K562 (cell line): ENCODE data around the gene SLC39A6. TPM values are rescaled to one million over a fixed set of nuclear protein-coding genes. Genes with fewer than 3 reads are reported as not detected.

ENCODE experiments used
- ARHGAP35 ChIP-seq: fragments of 450-650 bp; IDR thresholded peaks from 2 replicates; pipeline ENCODE4 v1.6.1; 2018; ENCODE audit not compliant: partially characterized antibody
- ATF2 ChIP-seq: sonication (generic); formaldehyde crosslinking; IDR thresholded peaks from 2 replicates; pipeline ENCODE4 v1.8.1; 2022; ENCODE audit warnings: missing genetic modification reagents
- BMI1 ChIP-seq: fragments of 150-350 bp; IDR thresholded peaks from 2 replicates; pipeline ENCODE4 v1.6.1; 2014; ENCODE audit warnings: low read length
- EZH2 ChIP-seq: IDR thresholded peaks from 2 replicates; pipeline ENCODE4 v1.6.1; 2012; ENCODE audit warnings: low read depth, mild to moderate bottlenecking, inconsistent platforms, low read length, borderline replicate concordance
- HOXB6 ChIP-seq: fragments of 250-450 bp; sonication (Bioruptor Pico); IDR thresholded peaks from 2 replicates; pipeline ENCODE4 v1.5.1; 2022; ENCODE audit warnings: mild to moderate bottlenecking, borderline replicate concordance
- SIN3B ChIP-seq: fragments of 450-650 bp; IDR thresholded peaks from 2 replicates; pipeline ENCODE4 v1.6.1; 2017; ENCODE audit warnings: low read depth, mild to moderate bottlenecking, moderate library complexity
- THAP7 ChIP-seq: fragments of 250-450 bp; sonication (Bioruptor Pico); IDR thresholded peaks from 2 replicates; pipeline ENCODE4 v1.5.0; 2021
- XRCC3 ChIP-seq: fragments of 450-650 bp; IDR thresholded peaks from 2 replicates; pipeline ENCODE4 v1.6.1; 2017; ENCODE audit warnings: mild to moderate bottlenecking, moderate library complexity
- ZBTB49 ChIP-seq: sonication (generic); formaldehyde crosslinking; IDR thresholded peaks from 2 replicates; pipeline ENCODE4 v1.8.0; 2022; ENCODE audit warnings: missing genetic modification reagents, mild to moderate bottlenecking, borderline replicate concordance
- ZNF57 ChIP-seq: fragments of 450-650 bp; formaldehyde crosslinking; IDR thresholded peaks from 2 replicates; pipeline ENCODE4 v1.4.0; 2020; ENCODE audit warnings: mild to moderate bottlenecking, moderate library complexity
- ZNF778 ChIP-seq: fragments of 450-650 bp; formaldehyde crosslinking; IDR thresholded peaks from 2 replicates; pipeline ENCODE4 v1.4.0; 2020; ENCODE audit warnings: mild to moderate bottlenecking, moderate library complexity
- ZSCAN29 ChIP-seq: fragments of 450-650 bp; IDR thresholded peaks from 2 replicates; pipeline ENCODE4 v1.6.1; 2017
- polyA plus RNA-seq, 8 experiments: library from polyadenylated mRNA; depleted of rRNA in 4 of 8; stranded (reverse) in 5 of 8; unstranded in 3 of 8; fragments of >200 nt; fragmentation: Nextera tagmentation in 2 of 8; fragmentation: Illumina TruSeq in 1 of 8; extraction: Ambion mirVana in 2 of 8; extraction: Trizol in 1 of 8; gene quantifications; 2 replicates each; pipeline versions ENCODE4 v1.2.1 to v1.2.3, GENCODE V29; 2011 to 2014; ENCODE audit warnings: inconsistent platforms in 1 of 8, missing spikeins in 1 of 8
- total RNA-seq, 7 experiments: library from RNA; depleted of rRNA in 6 of 7; stranded (reverse); fragments of >200 nt in 6 of 7; fragmentation: Illumina TruSeq in 2 of 7; extraction: Trizol in 2 of 7; gene quantifications; 2 replicates each; pipeline versions ENCODE4 v1.2.1 to v1.2.3, GENCODE V29; 2011 to 2021; ENCODE audit warnings: low replicate concordance in 1 of 7
- TF ChIP-seq, protein P1 (sequence below): fragments of 450-650 bp; IDR thresholded peaks from 2 replicates; pipeline ENCODE4 v1.6.1; 2016; ENCODE audit warnings: low read depth
- TF ChIP-seq, protein P2 (sequence below): fragments of 250-450 bp; sonication (Bioruptor Pico); IDR thresholded peaks from 2 replicates; pipeline ENCODE4 v1.8.0; 2022; ENCODE audit warnings: moderate library complexity, mild to moderate bottlenecking, inconsistent platforms

SLC39A6 gene
- total and polyA plus RNA-seq, 9 of the 15 experiments (the other 6 are each of a cell fraction or from before 2014, with no cell fraction given): 5.6 to 23.8 (median 17.4) TPM

GRCh38 chr18:36160959-36161371 is 31.8 kb upstream of the SLC39A6 start (continued):
- TF ChIP-seq, protein P1, sequence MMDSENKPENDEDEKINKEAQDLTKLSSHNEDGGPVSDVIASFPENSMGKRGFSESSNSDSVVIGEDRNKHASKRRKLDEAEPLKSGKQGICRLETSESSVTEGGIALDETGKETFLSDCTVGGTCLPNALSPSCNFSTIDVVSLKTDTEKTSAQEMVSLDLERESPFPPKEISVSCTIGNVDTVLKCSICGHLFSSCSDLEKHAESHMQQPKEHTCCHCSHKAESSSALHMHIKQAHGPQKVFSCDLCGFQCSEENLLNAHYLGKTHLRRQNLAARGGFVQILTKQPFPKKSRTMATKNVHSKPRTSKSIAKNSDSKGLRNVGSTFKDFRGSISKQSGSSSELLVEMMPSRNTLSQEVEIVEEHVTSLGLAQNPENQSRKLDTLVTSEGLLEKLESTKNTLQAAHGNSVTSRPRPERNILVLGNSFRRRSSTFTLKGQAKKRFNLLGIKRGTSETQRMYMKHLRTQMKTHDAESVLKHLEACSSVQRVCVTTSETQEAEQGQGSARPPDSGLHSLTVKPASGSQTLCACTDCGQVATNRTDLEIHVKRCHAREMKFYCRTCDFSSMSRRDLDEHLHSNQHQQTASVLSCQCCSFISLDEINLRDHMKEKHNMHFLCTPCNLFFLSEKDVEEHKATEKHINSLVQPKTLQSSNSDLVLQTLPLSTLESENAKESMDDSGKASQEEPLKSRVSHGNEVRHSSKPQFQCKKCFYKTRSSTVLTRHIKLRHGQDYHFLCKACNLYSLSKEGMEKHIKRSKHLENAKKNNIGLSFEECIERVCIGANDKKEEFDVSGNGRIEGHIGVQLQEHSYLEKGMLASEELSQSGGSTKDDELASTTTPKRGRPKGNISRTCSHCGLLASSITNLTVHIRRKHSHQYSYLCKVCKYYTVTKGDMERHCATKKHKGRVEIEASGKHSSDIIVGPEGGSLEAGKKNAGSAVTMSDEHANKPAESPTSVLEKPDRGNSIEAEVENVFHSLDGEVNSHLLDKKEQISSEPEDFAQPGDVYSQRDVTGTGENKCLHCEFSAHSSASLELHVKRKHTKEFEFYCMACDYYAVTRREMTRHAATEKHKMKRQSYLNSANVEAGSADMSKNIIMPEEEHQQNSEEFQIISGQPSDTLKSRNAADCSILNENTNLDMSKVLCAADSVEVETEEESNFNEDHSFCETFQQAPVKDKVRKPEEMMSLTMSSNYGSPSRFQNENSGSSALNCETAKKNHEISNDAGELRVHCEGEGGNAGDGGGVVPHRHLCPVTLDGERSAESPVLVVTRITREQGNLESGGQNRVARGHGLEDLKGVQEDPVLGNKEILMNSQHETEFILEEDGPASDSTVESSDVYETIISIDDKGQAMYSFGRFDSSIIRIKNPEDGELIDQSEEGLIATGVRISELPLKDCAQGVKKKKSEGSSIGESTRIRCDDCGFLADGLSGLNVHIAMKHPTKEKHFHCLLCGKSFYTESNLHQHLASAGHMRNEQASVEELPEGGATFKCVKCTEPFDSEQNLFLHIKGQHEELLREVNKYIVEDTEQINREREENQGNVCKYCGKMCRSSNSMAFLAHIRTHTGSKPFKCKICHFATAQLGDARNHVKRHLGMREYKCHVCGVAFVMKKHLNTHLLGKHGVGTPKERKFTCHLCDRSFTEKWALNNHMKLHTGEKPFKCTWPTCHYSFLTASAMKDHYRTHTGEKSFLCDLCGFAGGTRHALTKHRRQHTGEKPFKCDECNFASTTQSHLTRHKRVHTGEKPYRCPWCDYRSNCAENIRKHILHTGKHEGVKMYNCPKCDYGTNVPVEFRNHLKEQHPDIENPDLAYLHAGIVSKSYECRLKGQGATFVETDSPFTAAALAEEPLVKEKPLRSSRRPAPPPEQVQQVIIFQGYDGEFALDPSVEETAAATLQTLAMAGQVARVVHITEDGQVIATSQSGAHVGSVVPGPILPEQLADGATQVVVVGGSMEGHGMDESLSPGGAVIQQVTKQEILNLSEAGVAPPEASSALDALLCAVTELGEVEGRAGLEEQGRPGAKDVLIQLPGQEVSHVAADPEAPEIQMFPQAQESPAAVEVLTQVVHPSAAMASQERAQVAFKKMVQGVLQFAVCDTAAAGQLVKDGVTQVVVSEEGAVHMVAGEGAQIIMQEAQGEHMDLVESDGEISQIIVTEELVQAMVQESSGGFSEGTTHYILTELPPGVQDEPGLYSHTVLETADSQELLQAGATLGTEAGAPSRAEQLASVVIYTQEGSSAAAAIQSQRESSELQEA: no peak
- TF ChIP-seq ARHGAP35 (no peak), ATF2 (no peak), EZH2 (no peak), SIN3B (no peak), ZSCAN29 (no peak), ZNF57 (CRISPR knock-in tag) (no peak), ZBTB49 (no peak), HOXB6 (CRISPR knock-in tag) (no peak), BMI1 (no peak), THAP7 (CRISPR knock-in tag) (no peak), ZNF778 (CRISPR knock-in tag) (no peak), XRCC3 (no peak)
- TF ChIP-seq, protein P2, sequence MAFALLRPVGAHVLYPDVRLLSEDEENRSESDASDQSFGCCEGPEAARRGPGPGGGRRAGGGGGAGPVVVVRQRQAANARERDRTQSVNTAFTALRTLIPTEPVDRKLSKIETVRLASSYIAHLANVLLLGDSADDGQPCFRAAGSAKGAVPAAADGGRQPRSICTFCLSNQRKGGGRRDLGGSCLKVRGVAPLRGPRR (CRISPR knock-in tag): no peak
